ENCODE data around the gene RXFP3.

DNA sequence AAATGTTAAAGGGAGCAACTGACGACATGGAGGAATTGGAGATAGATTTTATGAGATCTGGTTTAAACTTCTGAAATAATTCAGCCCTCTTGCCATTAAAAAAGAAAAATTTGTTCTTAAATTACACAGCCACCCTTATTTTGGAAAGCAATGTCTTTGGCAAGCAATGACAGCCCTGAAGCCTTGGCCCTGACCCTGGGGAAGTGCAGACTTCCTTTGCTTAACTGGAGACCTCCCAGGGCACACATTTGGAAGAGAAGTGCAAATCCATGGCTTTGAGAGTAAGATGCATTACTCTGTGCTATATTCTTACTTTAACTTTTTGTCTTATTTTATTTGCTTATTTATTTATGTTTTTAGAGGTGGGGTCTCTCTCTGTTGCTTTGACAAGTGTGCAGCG is 22.0 kb downstream of the RXFP3 start:
- TF ChIP-seq, protein P1, sequence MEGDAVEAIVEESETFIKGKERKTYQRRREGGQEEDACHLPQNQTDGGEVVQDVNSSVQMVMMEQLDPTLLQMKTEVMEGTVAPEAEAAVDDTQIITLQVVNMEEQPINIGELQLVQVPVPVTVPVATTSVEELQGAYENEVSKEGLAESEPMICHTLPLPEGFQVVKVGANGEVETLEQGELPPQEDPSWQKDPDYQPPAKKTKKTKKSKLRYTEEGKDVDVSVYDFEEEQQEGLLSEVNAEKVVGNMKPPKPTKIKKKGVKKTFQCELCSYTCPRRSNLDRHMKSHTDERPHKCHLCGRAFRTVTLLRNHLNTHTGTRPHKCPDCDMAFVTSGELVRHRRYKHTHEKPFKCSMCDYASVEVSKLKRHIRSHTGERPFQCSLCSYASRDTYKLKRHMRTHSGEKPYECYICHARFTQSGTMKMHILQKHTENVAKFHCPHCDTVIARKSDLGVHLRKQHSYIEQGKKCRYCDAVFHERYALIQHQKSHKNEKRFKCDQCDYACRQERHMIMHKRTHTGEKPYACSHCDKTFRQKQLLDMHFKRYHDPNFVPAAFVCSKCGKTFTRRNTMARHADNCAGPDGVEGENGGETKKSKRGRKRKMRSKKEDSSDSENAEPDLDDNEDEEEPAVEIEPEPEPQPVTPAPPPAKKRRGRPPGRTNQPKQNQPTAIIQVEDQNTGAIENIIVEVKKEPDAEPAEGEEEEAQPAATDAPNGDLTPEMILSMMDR (IDR thresholded peaks at IDR 0.05) = no peak
- TF ChIP-seq POLR2A (IDR thresholded peaks at IDR 0.05) = no peak
